PC-9 (cell line): ENCODE results near the gene LRRFIP1.

Source experiments
- CTCF ChIP-seq: fragments of 200-600 bp; sonication (generic); conservative IDR thresholded peaks from 2 replicates; pipeline ENCODE4 v1.6.1; 2017; ENCODE audit warnings: mixed run types, antibody characterized with exemption, mild to moderate bottlenecking, moderate library complexity
- EZH2 ChIP-seq: fragments of 200-600 bp; sonication (generic); IDR thresholded peaks from 2 replicates; pipeline ENCODE4 v1.8.0; 2017; ENCODE audit warnings: antibody characterized with exemption, low read depth

DNA sequence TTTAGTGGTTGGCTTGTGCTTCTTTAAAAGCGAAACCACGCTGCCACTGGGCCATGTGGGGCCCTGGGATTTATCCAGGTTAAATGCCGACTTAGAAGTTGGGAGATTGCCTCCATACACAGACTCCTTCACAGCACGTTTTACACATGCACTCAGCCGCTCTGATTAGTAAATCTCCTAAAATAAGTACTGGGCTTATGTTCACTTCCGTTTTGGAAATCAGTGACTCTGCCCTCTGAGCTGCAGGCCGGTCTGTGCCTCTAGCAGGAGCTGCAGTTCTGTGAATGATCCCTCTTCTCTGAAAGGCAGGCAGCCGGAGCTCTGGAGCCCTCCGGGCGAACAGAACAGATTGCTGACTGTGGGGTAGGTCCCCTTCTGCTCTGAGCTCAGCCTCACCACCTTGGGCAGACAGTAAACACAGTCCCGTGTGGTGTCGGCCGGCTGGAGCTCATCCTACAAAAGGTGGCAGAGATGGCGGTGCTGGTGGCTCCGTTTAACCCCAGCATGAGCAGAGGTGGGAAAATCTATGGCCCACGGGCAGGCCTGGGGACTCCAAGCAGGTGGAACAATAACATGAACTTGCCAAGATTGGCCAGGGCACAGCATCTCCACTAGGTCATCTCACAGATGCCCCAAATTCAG lies 27.1 kb upstream of the LRRFIP1 start:
- TF ChIP-seq CTCF (no peak), EZH2 (no peak)
